GM12878 (cell line): Measurements from ENCODE around the gene AGBL1.

Experiments used
- BCL11A ChIP-seq: IDR thresholded peaks from 2 replicates; pipeline ENCODE4 v1.6.1; 2011; ENCODE audit warnings: low read depth, low read length
- BCLAF1 ChIP-seq: fragments of 450-650 bp; IDR thresholded peaks from 2 replicates; pipeline ENCODE4 v1.6.1; 2017; ENCODE audit warnings: antibody characterized with exemption, mild to moderate bottlenecking, moderate library complexity
- CHD2 ChIP-seq: IDR thresholded peaks from 2 replicates; pipeline ENCODE4 v1.6.1; 2011; ENCODE audit warnings: low read depth, low read length, improper control_type of control experiment, borderline replicate concordance
- CTCF ChIP-seq, 3 experiments: IDR thresholded peaks in 2 of 3; conservative IDR thresholded peaks in 1 of 3; 2 replicates each; pipeline ENCODE4 v1.5.1; 2011; ENCODE audit warnings: low read depth in 3 of 3, low read length in 3 of 3, mild to moderate bottlenecking in 3 of 3, control low read depth in 2 of 3, moderate library complexity in 2 of 3, inconsistent platforms in 1 of 3, mixed read lengths in 1 of 3; ENCODE audit not compliant: control insufficient read depth in 2 of 3, insufficient read depth in 1 of 3; ENCODE audit errors: extremely low read depth in 1 of 3
- HCFC1 ChIP-seq: fragments of 150-350 bp; IDR thresholded peaks from 2 replicates; pipeline ENCODE4 v1.6.1; 2014; ENCODE audit warnings: low read length
- MXI1 ChIP-seq: fragments of 150-350 bp; IDR thresholded peaks from 2 replicates; pipeline ENCODE4 v1.6.1; 2011; ENCODE audit warnings: low read depth, mild to moderate bottlenecking, inconsistent platforms, low read length, improper control_type of control experiment
- MYB ChIP-seq: fragments of 150-350 bp; IDR thresholded peaks from 2 replicates; pipeline ENCODE4 v1.6.1; 2014; ENCODE audit warnings: mild to moderate bottlenecking, low read depth, low read length, borderline replicate concordance
- RFX5 ChIP-seq: IDR thresholded peaks from 2 replicates; pipeline ENCODE4 v1.6.1; 2011; ENCODE audit warnings: low read depth, low read length, improper control_type of control experiment
- TCF12 ChIP-seq: IDR thresholded peaks from 2 replicates; pipeline ENCODE4 v1.6.1; 2011; ENCODE audit warnings: low read depth, mild to moderate bottlenecking, low read length
- USF2 ChIP-seq: IDR thresholded peaks from 2 replicates; pipeline ENCODE4 v1.6.1; 2011; ENCODE audit warnings: low read depth, low read length, improper control_type of control experiment, borderline replicate concordance
- WRNIP1 ChIP-seq: IDR thresholded peaks from 2 replicates; pipeline ENCODE4 v1.6.1; 2011; ENCODE audit warnings: low read depth, low read length, improper control_type of control experiment, borderline replicate concordance
- ZNF24 ChIP-seq: fragments of 450-650 bp; IDR thresholded peaks from 2 replicates; pipeline ENCODE4 v1.6.1; 2017; ENCODE audit warnings: antibody characterized with exemption, mild to moderate bottlenecking
- TF ChIP-seq, protein P1 (sequence below): IDR thresholded peaks from 2 replicates; pipeline ENCODE4 v1.6.1; 2012; ENCODE audit warnings: low read depth, low read length, improper control_type of control experiment

- no peak for TF ChIP-seq WRNIP1
- no peak for TF ChIP-seq RFX5
- TF ChIP-seq ZNF24 = no peak
- no peak for TF ChIP-seq CTCF (IDR thresholded peaks at IDR 0.05 in 2 of 3, conservative IDR thresholded peaks at IDR 0.05 in 1 of 3; ENCODE audit: control insufficient read depth in 2 of 3, extremely low read depth in 1 of 3, insufficient read depth in 1 of 3, low read depth in 3 of 3, low read length in 3 of 3)
- TF ChIP-seq, protein P1, sequence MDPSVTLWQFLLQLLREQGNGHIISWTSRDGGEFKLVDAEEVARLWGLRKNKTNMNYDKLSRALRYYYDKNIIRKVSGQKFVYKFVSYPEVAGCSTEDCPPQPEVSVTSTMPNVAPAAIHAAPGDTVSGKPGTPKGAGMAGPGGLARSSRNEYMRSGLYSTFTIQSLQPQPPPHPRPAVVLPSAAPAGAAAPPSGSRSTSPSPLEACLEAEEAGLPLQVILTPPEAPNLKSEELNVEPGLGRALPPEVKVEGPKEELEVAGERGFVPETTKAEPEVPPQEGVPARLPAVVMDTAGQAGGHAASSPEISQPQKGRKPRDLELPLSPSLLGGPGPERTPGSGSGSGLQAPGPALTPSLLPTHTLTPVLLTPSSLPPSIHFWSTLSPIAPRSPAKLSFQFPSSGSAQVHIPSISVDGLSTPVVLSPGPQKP = no peak
- no peak for TF ChIP-seq BCLAF1
- TF ChIP-seq HCFC1 = no peak
- TF ChIP-seq BCL11A = no peak
- no peak for TF ChIP-seq CHD2
- TF ChIP-seq USF2 = no peak
- TF ChIP-seq TCF12 = no peak
- no peak for TF ChIP-seq MYB
- no peak for TF ChIP-seq MXI1
These were observed 177.0 kb downstream of the AGBL1 start for GRCh38 chr15:86256628-86257027.
